Testis (tissue), 2 donors: ENCODE results near the gene GLYAT.

Experiments used
- POLR2A ChIP-seq: fragments of 450-650 bp; IDR thresholded peaks from one replicate; pipeline ENCODE4 v1.6.1; 2017; ENCODE audit warnings: antibody characterized with exemption, mild to moderate bottlenecking, moderate library complexity
- TF ChIP-seq, protein P1 (sequence below), 3 experiments: fragments of 450-650 bp in 2 of 3; fragments of 200-600 bp in 1 of 3; sonication (generic) in 1 of 3; IDR thresholded peaks; one replicate each; pipeline ENCODE4 v1.5.1; 2016 to 2019; ENCODE audit warnings: antibody characterized with exemption in 3 of 3, mild to moderate bottlenecking in 2 of 3, moderate library complexity in 1 of 3

DNA sequence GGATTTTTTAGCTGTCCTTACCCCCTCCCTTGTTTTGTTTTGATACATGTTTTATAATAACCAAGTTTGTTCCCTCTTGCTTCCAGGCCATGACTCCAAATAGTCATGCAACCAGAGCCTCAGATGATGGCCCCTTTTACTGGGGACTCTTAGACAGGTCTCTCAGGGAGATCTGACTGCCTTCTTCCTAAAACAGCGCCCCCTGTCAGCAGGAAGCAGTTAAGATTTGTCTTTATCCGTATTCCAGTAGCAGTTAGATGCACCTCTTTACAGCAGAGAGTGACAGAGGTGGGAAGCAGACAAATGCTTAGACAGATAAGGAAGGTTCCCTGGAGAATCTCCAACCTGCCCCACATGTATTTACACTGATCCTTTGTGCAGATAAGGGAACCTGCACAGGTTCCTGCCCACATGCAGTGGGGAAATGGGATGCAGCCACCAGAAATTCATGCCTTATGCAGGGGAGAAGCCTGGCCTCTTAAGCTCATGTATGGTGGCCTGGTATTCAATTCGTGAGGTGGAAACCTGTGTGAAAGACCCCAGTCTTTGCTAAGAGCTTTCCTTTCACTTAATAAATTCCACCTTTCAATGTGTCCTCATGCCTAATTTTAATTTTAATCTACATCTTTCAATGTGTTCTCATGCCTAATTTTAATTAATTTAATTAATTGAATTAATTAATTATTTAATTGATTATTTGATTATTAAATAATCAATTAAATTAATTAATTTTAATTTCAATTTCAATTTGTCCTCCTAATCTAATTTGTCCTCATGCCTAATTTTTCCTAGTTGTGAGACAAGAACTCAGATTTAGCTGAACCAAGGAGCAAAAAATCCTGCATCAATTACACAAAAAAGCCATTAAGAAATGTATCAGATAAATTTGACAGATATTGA lies 11.5 kb upstream of the GLYAT start:
- TF ChIP-seq, protein P1, sequence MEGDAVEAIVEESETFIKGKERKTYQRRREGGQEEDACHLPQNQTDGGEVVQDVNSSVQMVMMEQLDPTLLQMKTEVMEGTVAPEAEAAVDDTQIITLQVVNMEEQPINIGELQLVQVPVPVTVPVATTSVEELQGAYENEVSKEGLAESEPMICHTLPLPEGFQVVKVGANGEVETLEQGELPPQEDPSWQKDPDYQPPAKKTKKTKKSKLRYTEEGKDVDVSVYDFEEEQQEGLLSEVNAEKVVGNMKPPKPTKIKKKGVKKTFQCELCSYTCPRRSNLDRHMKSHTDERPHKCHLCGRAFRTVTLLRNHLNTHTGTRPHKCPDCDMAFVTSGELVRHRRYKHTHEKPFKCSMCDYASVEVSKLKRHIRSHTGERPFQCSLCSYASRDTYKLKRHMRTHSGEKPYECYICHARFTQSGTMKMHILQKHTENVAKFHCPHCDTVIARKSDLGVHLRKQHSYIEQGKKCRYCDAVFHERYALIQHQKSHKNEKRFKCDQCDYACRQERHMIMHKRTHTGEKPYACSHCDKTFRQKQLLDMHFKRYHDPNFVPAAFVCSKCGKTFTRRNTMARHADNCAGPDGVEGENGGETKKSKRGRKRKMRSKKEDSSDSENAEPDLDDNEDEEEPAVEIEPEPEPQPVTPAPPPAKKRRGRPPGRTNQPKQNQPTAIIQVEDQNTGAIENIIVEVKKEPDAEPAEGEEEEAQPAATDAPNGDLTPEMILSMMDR (IDR thresholded peaks at IDR 0.05): no peak
- no peak for TF ChIP-seq POLR2A
